Endothelial cell of umbilical vein (primary cell): ENCODE results near the gene IRX5. TPM values are rescaled to one million over a fixed set of nuclear protein-coding genes. Genes with fewer than 3 reads are reported as not detected.

Source experiments
- BruUV-seq: library from RNA; stranded (reverse); fragments of 400-500 nt; replicated peaks from 2 replicates; lab custom pipeline; 2021; lab: Mats Ljungman, UMichigan
- CTCF ChIA-PET: fragments of 300-600, 350-600 bp; sonication (Branson Sonifier 250); formaldehyde crosslinking; loops from one replicate; lab custom pipeline; 2021; ENCODE audit warnings: antibody characterized with exemption, inconsistent platforms; lab: Charles Lee
- POLR2A ChIA-PET: fragments of 300-600, 350-600 bp; sonication (Branson Sonifier 250); formaldehyde crosslinking; loops from one replicate; lab custom pipeline; 2021; ENCODE audit warnings: antibody characterized with exemption, inconsistent platforms; lab: Charles Lee
- DNase-seq: peaks from one replicate; pipeline ENCODE4 v3.0.0-alpha.2; 2011; ENCODE audit warnings: low read depth, low spot score
- FAIRE-seq: peaks from 2 replicates; lab custom pipeline; 2011; peaks lifted over from hg19 to GRCh38; lab: Jason Lieb, UNC
- H2AFZ ChIP-seq: 2 replicates; pipeline ENCODE4 v1.6.0; 2012; ENCODE audit warnings: low read depth, low read length, control low read depth, inconsistent platforms
- H3K27ac ChIP-seq: 2 replicates; pipeline ENCODE4 v1.5.1; 2011; ENCODE audit warnings: low read depth, mild to moderate bottlenecking, control low read depth, low read length, moderate library complexity; ENCODE audit not compliant: insufficient read depth
- H3K27me3 ChIP-seq, 2 experiments: 2 replicates each; pipeline versions ENCODE4 v1.6.0 to v1.6.1; 2011; ENCODE audit warnings: low read length in 2 of 2, mixed read lengths in 1 of 2; ENCODE audit not compliant: control insufficient read depth in 2 of 2, insufficient read depth in 2 of 2
- H3K36me3 ChIP-seq, 2 experiments: 2 replicates in 1 of 2; 3 replicates in 1 of 2; pipeline ENCODE4 v1.5.1; 2011; ENCODE audit warnings: low read length in 2 of 2, mild to moderate bottlenecking in 1 of 2, moderate library complexity in 1 of 2; ENCODE audit not compliant: control insufficient read depth in 2 of 2, insufficient read depth in 2 of 2; ENCODE audit errors: extremely low read depth in 1 of 2
- H3K4me1 ChIP-seq: 3 replicates; pipeline ENCODE4 v1.5.1; 2011; ENCODE audit warnings: mild to moderate bottlenecking, low read length; ENCODE audit not compliant: control insufficient read depth, insufficient read depth; ENCODE audit errors: extremely low read depth
- H3K4me2 ChIP-seq: 2 replicates; pipeline ENCODE4 v1.6.1; 2011; ENCODE audit warnings: low read length, control low read depth, mixed read lengths; ENCODE audit not compliant: insufficient read depth
- H3K4me3 ChIP-seq, 3 experiments: fragments of 200-600 bp in 1 of 3; sonication (generic), shearing (Covaris generic) in 1 of 3; replicated peaks in 1 of 3; 2 replicates each; pipeline ENCODE4 v1.5.1; 2011 to 2016; ENCODE audit warnings: control low read depth in 3 of 3, low read length in 3 of 3, mild to moderate bottlenecking in 2 of 3, inconsistent platforms in 1 of 3, low read depth in 1 of 3, moderate library complexity in 1 of 3; ENCODE audit not compliant: insufficient read depth in 1 of 3
- H3K79me2 ChIP-seq: 2 replicates; pipeline ENCODE4 v1.6.0; 2012; ENCODE audit warnings: low read length, inconsistent platforms; ENCODE audit not compliant: control insufficient read depth, insufficient read depth
- H3K9ac ChIP-seq: replicated peaks from 2 replicates; pipeline ENCODE3; 2011; ENCODE audit warnings: low read length, control low read depth; ENCODE audit not compliant: insufficient read depth; ENCODE audit errors: extremely low read depth
- H3K9me1 ChIP-seq: replicated peaks from 3 replicates; pipeline ENCODE4 v1.6.0; 2011; ENCODE audit warnings: mild to moderate bottlenecking, low read length; ENCODE audit not compliant: control insufficient read depth, insufficient read depth; ENCODE audit errors: extremely low read depth
- H3K9me3 ChIP-seq: replicated peaks from 2 replicates; pipeline ENCODE4 v1.5.1; 2012; ENCODE audit warnings: low read length, inconsistent platforms; ENCODE audit not compliant: control insufficient read depth, insufficient read depth
- H4K20me1 ChIP-seq: replicated peaks from 2 replicates; pipeline ENCODE3; 2011; ENCODE audit warnings: mild to moderate bottlenecking, low read length; ENCODE audit not compliant: control insufficient read depth, insufficient read depth; ENCODE audit errors: extremely low read depth
- CTCF ChIP-seq, 2 donors: IDR thresholded peaks; 1 replicate in 1 of 2; 2 replicates in 1 of 2; pipeline ENCODE4 v1.5.1; 2011; ENCODE audit warnings: low read length in 2 of 2, mild to moderate bottlenecking in 2 of 2, moderate library complexity in 2 of 2, control low read depth in 1 of 2, inconsistent platforms in 1 of 2, low read depth in 1 of 2; ENCODE audit not compliant: insufficient read depth in 1 of 2; ENCODE audit errors: extremely low read depth in 1 of 2
- EZH2 ChIP-seq: IDR thresholded peaks from 2 replicates; pipeline ENCODE4 v1.6.1; 2012; ENCODE audit warnings: borderline replicate concordance, low read depth, mild to moderate bottlenecking, moderate library complexity, low read length, inconsistent platforms; ENCODE audit not compliant: severe bottlenecking
- FOS ChIP-seq: IDR thresholded peaks from 2 replicates; pipeline ENCODE4 v1.6.1; 2011; ENCODE audit warnings: mild to moderate bottlenecking, low read length, moderate library complexity, borderline replicate concordance; ENCODE audit not compliant: insufficient read depth
- JUN ChIP-seq: IDR thresholded peaks from 2 replicates; pipeline ENCODE4 v1.6.1; 2011; ENCODE audit warnings: borderline replicate concordance, low read depth; ENCODE audit not compliant: insufficient read length, insufficient read depth
- MYC ChIP-seq: IDR thresholded peaks from one replicate; pipeline ENCODE4 v1.6.1; 2011; ENCODE audit warnings: mild to moderate bottlenecking, low read depth, low read length
- POLR2A ChIP-seq: IDR thresholded peaks from 2 replicates; pipeline ENCODE4 v1.6.1; 2012; ENCODE audit warnings: low read depth, mild to moderate bottlenecking, control low read depth, low read length
- dilution Hi-C: fragments of 300-500 bp; cut with MboI; formaldehyde crosslinking; loops from one replicate; pipeline ENCODE4 v1.15.0; 2019; ENCODE audit warnings: low sequenced_read_pairs; ENCODE audit not compliant: extremely low pct_ligation_motif_present
- intact Hi-C: fragments of 100-400 bp; cut with micrococcal nuclease; formaldehyde crosslinking; loops from one replicate; pipeline ENCODE4 v1.10.0; 2022
- polyA plus RNA-seq, 4 experiments: library from polyadenylated mRNA; depleted of rRNA in 3 of 4; stranded (reverse) in 3 of 4; unstranded in 1 of 4; fragments of >200 nt; gene quantifications; 2 replicates each; pipeline versions ENCODE4 v1.2.1 to v1.2.3, GENCODE V29; 2011 to 2012; ENCODE audit warnings: missing spikeins in 1 of 4
- total RNA-seq: library from RNA; stranded (reverse); gene quantifications from 2 replicates; pipeline ENCODE4 v1.2.3, GENCODE V29; 2021

IRX5 gene
- total and polyA plus RNA-seq, 2 donors (not counting 3 experiments of a cell fraction or from before 2014, with no cell fraction given): not detected

- DNase-seq (no peak), FAIRE-seq (no peak)
- H3K4me3 ChIP-seq: no peak overlapping the region
- H3K4me2 ChIP-seq: no peak overlapping the region
- POLR2A ChIA-PET: no interaction called here
- BruUV-seq: no TSS peak
- H3K36me3 ChIP-seq: no peaks in the 10 kb centered on the region
- no peak overlapping the region for H3K27ac ChIP-seq
- no peaks in the 10 kb centered on the region for H4K20me1 ChIP-seq
- no peak overlapping the region for H3K9ac ChIP-seq
- H3K9me3 ChIP-seq: no peaks in the 10 kb centered on the region
- dilution Hi-C loops (no loop called here), intact Hi-C loops (no loop called here)
- no peak overlapping the region for H2AFZ ChIP-seq
- H3K79me2 ChIP-seq: no peaks in the 10 kb centered on the region
- H3K9me1 ChIP-seq: no peaks in the 10 kb centered on the region
- TF ChIP-seq CTCF (IDR thresholded peaks at IDR 0.05; ENCODE audit: extremely low read depth in 1 of 2, insufficient read depth in 1 of 2, low read depth in 1 of 2, low read length in 2 of 2) (no peak), FOS (no peak), EZH2 (no peak)
- H3K4me1 ChIP-seq: no peaks in the 10 kb centered on the region
- CTCF ChIA-PET: no interaction called here
- H3K27me3 ChIP-seq: no peaks in the 10 kb centered on the region
Measured at GRCh38 chr16:54892981-54893380, 37.7 kb upstream of the IRX5 start.

- Histone ChIP-seq H3K9me3 (no peaks in the 10 kb centered on the region), H3K4me3 (no peak overlapping the region), H3K9ac (no peak overlapping the region), H3K9me1 (no peaks in the 10 kb centered on the region), H3K36me3 (no peaks in the 10 kb centered on the region), H3K4me1 (no peaks in the 10 kb centered on the region), H3K79me2 (no peaks in the 10 kb centered on the region), H2AFZ (no peak overlapping the region), H4K20me1 (no peaks in the 10 kb centered on the region), H3K4me2 (no peak overlapping the region), H3K27me3 (no peaks in the 10 kb centered on the region), H3K27ac (no peak overlapping the region)
- ChIA-PET CTCF (no interaction called here), POLR2A (no interaction called here)
- no TSS peak for BruUV-seq
- no peak for DNase-seq
- no peak for FAIRE-seq
- dilution Hi-C loops: no loop called here
- intact Hi-C loops: no loop called here
- TF ChIP-seq POLR2A (no peak), JUN (no peak), MYC (no peak)
Measured at GRCh38 chr16:54897930-54898329, 32.7 kb upstream of the IRX5 start.
